Measurements from ENCODE around the gene BIRC6. TPM values are rescaled to one million over a fixed set of nuclear protein-coding genes. Genes with fewer than 3 reads are reported as not detected.

The BIRC6 gene
- total and polyA plus RNA-seq, 2 of the 4 experiments (the other 2 are of a cell fraction): 26.5 to 316 TPM

GRCh38 chr2:32504877-32505478 lies 148.2 kb downstream of the BIRC6 start:
- WGBS, 2 experiments (ENCODE audit: extremely low coverage in 2 of 2, insufficient read length in 1 of 2): no CpG with 5 or more reads among the region's 3 CpGs
- Histone ChIP-seq H3K9me3 (ENCODE audit: control insufficient read depth, insufficient read depth, low read length) (no peaks in the 10 kb centered on the region), H3K36me3 (ENCODE audit: control insufficient read depth, insufficient read depth, low read length) (peaks cover 36% of the 10 kb centered on the region), H4K8ac (ENCODE audit: low read depth in 2 of 2, low read length in 2 of 2) (no peak overlapping the region), H2BK15ac (ENCODE audit: low read depth, low read length) (no peak overlapping the region), H2BK120ac (ENCODE audit: low read depth, low read length) (no peak overlapping the region), H3K4me2 (ENCODE audit: low read depth, low read length) (no peak overlapping the region), H3K27me3 (ENCODE audit: control insufficient read depth, insufficient read depth, low read length) (no peaks in the 10 kb centered on the region), H3K9me1 (ENCODE audit: insufficient read depth, low read length) (peaks cover 2% of the 10 kb centered on the region; the same call in 1 of the 2 replicates), H3K79me1 (ENCODE audit: low read depth in 1 of 2, low read length in 2 of 2) (peaks cover 7 to 11% of the 10 kb centered on the region in 2 experiments), H2BK20ac (ENCODE audit: low read depth, low read length) (no peak overlapping the region), H4K5ac (ENCODE audit: low read depth, low read length) (no peak overlapping the region), H3K23ac (ENCODE audit: low read depth, low read length) (no peak overlapping the region), H2AK5ac (ENCODE audit: low read depth, low read length) (no peak overlapping the region), H4K91ac (ENCODE audit: insufficient read depth, low read depth, low read length) (no peak overlapping the region), H3K9ac (ENCODE audit: low read depth, low read length) (no peak overlapping the region), H3K4me1 (ENCODE audit: control insufficient read depth, insufficient read depth, low read length) (no peaks in the 10 kb centered on the region), H2AFZ (replicated peaks; ENCODE audit: low read length, poor library complexity) (no peak overlapping the region), H3K4ac (ENCODE audit: low read depth, low read length) (no peak overlapping the region), H4K20me1 (ENCODE audit: insufficient read depth, low read length) (no peaks in the 10 kb centered on the region), H2BK5ac (ENCODE audit: low read depth, low read length, poor library complexity, severe bottlenecking) (no peak overlapping the region), H3K4me3 (ENCODE audit: insufficient read depth, low read depth, low read length) (no peak overlapping the region), H2AK9ac (replicated peaks; ENCODE audit: low read depth, low read length, poor library complexity) (no peak overlapping the region), H3K14ac (replicated peaks; ENCODE audit: low read depth, low read length) (no peak overlapping the region), H3K56ac (ENCODE audit: extremely low read depth, insufficient read depth, low read length) (no peak overlapping the region), H3K27ac (ENCODE audit: insufficient read depth, low read length) (no peak overlapping the region), H3K18ac (ENCODE audit: low read depth, low read length) (no peak overlapping the region)
- dilution Hi-C loops (cut with HindIII; ENCODE audit: low sequenced_read_pairs, unreplicated experiment): no loop called here
- ATAC-seq (ENCODE audit: low read depth) (no peak), DNase-seq (no peak)
- CTCF ChIA-PET: interaction anchor here (1.4 kb wide), 1 partner anchor 11 kb away, joined by 7 read pairs; no protein-coding TSS in a partner anchor
- BruUV-seq (replicated peaks): no TSS peak
- POLR2A ChIA-PET (ENCODE audit: unreplicated experiment): no interaction called here
- TF ChIP-seq POLR2A (IDR thresholded peaks at IDR 0.05; ENCODE audit: low read depth, low read length) (no peak), SMC3 (IDR thresholded peaks at IDR 0.05; ENCODE audit: low read depth, low read length) (no peak), FOS (IDR thresholded peaks at IDR 0.05; ENCODE audit: low read depth, low read length) (no peak), RFX5 (IDR thresholded peaks at IDR 0.05; ENCODE audit: low read depth, low read length) (no peak), NFE2L2 (IDR thresholded peaks at IDR 0.05; ENCODE audit: low read depth, low read length) (no peak), CTCF (conservative IDR thresholded peaks at IDR 0.05; ENCODE audit: low read depth, low read length) (no peak), CHD1 (IDR thresholded peaks at IDR 0.05; ENCODE audit: low read depth, low read length) (no peak), MXI1 (IDR thresholded peaks at IDR 0.05; ENCODE audit: borderline replicate concordance, low read depth, low read length) (no peak), BHLHE40 (IDR thresholded peaks at IDR 0.05; ENCODE audit: low read depth, low read length) (no peak), RAD21 (IDR thresholded peaks at IDR 0.05; ENCODE audit: low read length) (no peak), ELK1 (IDR thresholded peaks at IDR 0.05; ENCODE audit: borderline replicate concordance, low read depth, low read length) (no peak), CEBPB (IDR thresholded peaks at IDR 0.05; ENCODE audit: low read depth, low read length) (no peak), MAZ (IDR thresholded peaks at IDR 0.05; ENCODE audit: borderline replicate concordance, low read depth, low read length) (no peak), MAFK (IDR thresholded peaks at IDR 0.05; ENCODE audit: low read depth, low read length) (no peak), RCOR1 (IDR thresholded peaks at IDR 0.05; ENCODE audit: insufficient replicate concordance, low read length) (no peak)
- TF ChIP-seq, protein P1, sequence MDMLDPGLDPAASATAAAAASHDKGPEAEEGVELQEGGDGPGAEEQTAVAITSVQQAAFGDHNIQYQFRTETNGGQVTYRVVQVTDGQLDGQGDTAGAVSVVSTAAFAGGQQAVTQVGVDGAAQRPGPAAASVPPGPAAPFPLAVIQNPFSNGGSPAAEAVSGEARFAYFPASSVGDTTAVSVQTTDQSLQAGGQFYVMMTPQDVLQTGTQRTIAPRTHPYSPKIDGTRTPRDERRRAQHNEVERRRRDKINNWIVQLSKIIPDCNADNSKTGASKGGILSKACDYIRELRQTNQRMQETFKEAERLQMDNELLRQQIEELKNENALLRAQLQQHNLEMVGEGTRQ (IDR thresholded peaks at IDR 0.05; ENCODE audit: low read depth, low read length): no peak
- in situ Hi-C loops (cut with MboI; ENCODE audit: low sequenced_read_pairs): no loop called here
- intact Hi-C loops (cut with micrococcal nuclease): no loop called here
